Small intestine (tissue), 4 donors: ENCODE results near the gene SETD1A. TPM values are rescaled to one million over a fixed set of nuclear protein-coding genes. Genes with fewer than 3 reads are reported as not detected.

Source experiments
- polyA plus RNA-seq, 4 donors: library from polyadenylated mRNA; stranded (reverse) in 3 of 4; unstranded in 1 of 4; fragments of 200-250 nt in 3 of 4; fragments of 120-200 nt in 1 of 4; gene quantifications; one replicate each; pipeline versions ENCODE4 v1.2.1 to v1.2.3, GENCODE V29; 2013
- donor health status: healthy with polysubstance abuse.
- donor health status: Bipolar disorder and iron deficiency.
- donor health status: healthy.

The SETD1A gene
- polyA plus RNA-seq, 4 donors = 6.9 to 11.4 (median 9.0) TPM

Other genes with a start within 250 kb of the SETD1A start
- 10 to 100 TPM; 31.2 to 46.5 (median 35.7) TPM for gene PHKG2, start 209.3 kb upstream of the SETD1A start, polyA plus RNA-seq
- 1 to 10 TPM; 2.4 to 6.5 (median 5.1) TPM for gene CFAP119, start 195.7 kb upstream of the SETD1A start, polyA plus RNA-seq
- 10 to 100 TPM; 55.9 to 84.9 (median 58.1) TPM for gene RNF40, start 195.4 kb upstream of the SETD1A start, polyA plus RNA-seq
- gene ZNF629, start 170.5 kb upstream of the SETD1A start, polyA plus RNA-seq = 10 to 100 TPM in 1 of 4 donors, 1 to 10 TPM in 3; 3.4 to 17.5 (median 5.8) TPM
- gene BCL7C, start 63.7 kb upstream of the SETD1A start, polyA plus RNA-seq = 10 to 100 TPM; 23.7 to 33.2 (median 30.5) TPM
- 1 to 10 TPM in 2 of 4 donors, not detected in 2; 1.1 to 3.0 TPM for gene CTF1, start 61.1 kb upstream of the SETD1A start, polyA plus RNA-seq
- 10 to 100 TPM in 2 of 4 donors, 1 to 10 TPM in 2; 8.7 to 26.3 (median 13.4) TPM for gene FBXL19, start 34.2 kb upstream of the SETD1A start, polyA plus RNA-seq
- 10 to 100 TPM in 2 of 4 donors, 1 to 10 TPM in 2; 6.2 to 38.1 (median 8.6) TPM for gene ORAI3, start 8.7 kb upstream of the SETD1A start, polyA plus RNA-seq
- gene HSD3B7, start 27.5 kb downstream of the SETD1A start, polyA plus RNA-seq = 10 to 100 TPM; 15.9 to 48.9 (median 23.2) TPM
- gene STX1B, start 52.9 kb downstream of the SETD1A start, polyA plus RNA-seq = 1 to 10 TPM in 1 of 4 donors, under 1 TPM in 1, not detected in 2; 0.64 to 1.5 TPM
- 100 to 1,000 TPM in 2 of 4 donors, 10 to 100 TPM in 2; 64.6 to 115 (median 91.5) TPM for gene STX4, start 75.8 kb downstream of the SETD1A start, polyA plus RNA-seq
- gene ZNF668, start 116.5 kb downstream of the SETD1A start, polyA plus RNA-seq = 10 to 100 TPM in 2 of 4 donors, 1 to 10 TPM in 2; 5.4 to 12.2 (median 10.1) TPM
- 10 to 100 TPM in 2 of 4 donors, 1 to 10 TPM in 2; 3.0 to 14.0 (median 7.3) TPM for gene ZNF646, start 116.7 kb downstream of the SETD1A start, polyA plus RNA-seq
- 1 to 10 TPM; 1.2 to 4.7 (median 1.7) TPM for gene PRSS53, start 131.2 kb downstream of the SETD1A start, polyA plus RNA-seq
- gene VKORC1, start 137.0 kb downstream of the SETD1A start, polyA plus RNA-seq = 10 to 100 TPM; 54.4 to 87.8 (median 80.6) TPM
- 10 to 100 TPM; 23.8 to 30.5 (median 27.6) TPM for gene BCKDK, start 150.6 kb downstream of the SETD1A start, polyA plus RNA-seq
- gene KAT8, start 159.9 kb downstream of the SETD1A start, polyA plus RNA-seq = 10 to 100 TPM; 43.7 to 57.1 (median 44.0) TPM
- 100 to 1,000 TPM; 220 to 393 (median 292) TPM for gene PRSS8, start 178.0 kb downstream of the SETD1A start, polyA plus RNA-seq
- gene PRSS36, start 192.3 kb downstream of the SETD1A start, polyA plus RNA-seq = 10 to 100 TPM in 2 of 4 donors, 1 to 10 TPM in 2; 2.5 to 19.2 (median 8.1) TPM
- 100 to 1,000 TPM; 147 to 415 (median 209) TPM for gene FUS, start 222.4 kb downstream of the SETD1A start, polyA plus RNA-seq
- 100 to 1,000 TPM in 3 of 4 donors, 10 to 100 TPM in 1; 47.1 to 247 (median 170) TPM for gene PYCARD, start 245.0 kb downstream of the SETD1A start, polyA plus RNA-seq